K562 (cell line): Measurements from ENCODE around the gene TPCN1.
A peak's percentile ranks its signal among the peaks of the same experiment; 100 is the strongest.

Experiments used
- CBX1 ChIP-seq: sonication (generic); IDR thresholded peaks from 2 replicates; pipeline ENCODE4 v1.6.1; 2016; ENCODE audit warnings: antibody characterized with exemption, low read depth, mild to moderate bottlenecking
- CHD4 ChIP-seq: fragments of 200-600 bp; sonication (generic); IDR thresholded peaks from 3 replicates; pipeline ENCODE4 v1.6.1; 2012; ENCODE audit warnings: low read depth, mild to moderate bottlenecking, mixed read lengths, low read length, inconsistent platforms; ENCODE audit not compliant: insufficient read depth, insufficient replicate concordance, poor library complexity, severe bottlenecking
- CTCF ChIP-seq, 3 experiments: IDR thresholded peaks in 2 of 3; conservative IDR thresholded peaks in 1 of 3; 2 replicates each; pipeline ENCODE4 v1.5.1; 2011 to 2012; ENCODE audit warnings: low read length in 3 of 3, mild to moderate bottlenecking in 3 of 3, control low read depth in 2 of 3, improper control_type of control experiment in 1 of 3, inconsistent platforms in 1 of 3, low read depth in 1 of 3, mixed read lengths in 1 of 3, moderate library complexity in 1 of 3; ENCODE audit not compliant: insufficient read depth in 2 of 3
- E4F1 ChIP-seq: fragments of 250-450 bp; sonication (Bioruptor Pico); IDR thresholded peaks from 2 replicates; pipeline ENCODE4 v1.5.0; 2021; ENCODE audit warnings: mild to moderate bottlenecking, borderline replicate concordance
- EP300 ChIP-seq: IDR thresholded peaks from 2 replicates; pipeline ENCODE4 v1.6.1; 2012; ENCODE audit warnings: low read length, improper control_type of control experiment
- PRDM10 ChIP-seq: fragments of 450-650 bp; IDR thresholded peaks from 2 replicates; pipeline ENCODE4 v1.6.1; 2018; ENCODE audit not compliant: partially characterized antibody
- RBBP5 ChIP-seq: fragments of 200-600 bp; sonication (generic); IDR thresholded peaks from 2 replicates; pipeline ENCODE4 v1.6.1; 2012; ENCODE audit warnings: borderline replicate concordance, mild to moderate bottlenecking, low read length, control low read depth, inconsistent platforms; ENCODE audit not compliant: insufficient read depth, poor library complexity, severe bottlenecking
- THRAP3 ChIP-seq: fragments of 450-650 bp; IDR thresholded peaks from 2 replicates; pipeline ENCODE4 v1.6.1; 2016; ENCODE audit warnings: mild to moderate bottlenecking, inconsistent platforms, borderline replicate concordance
- ZBTB34 ChIP-seq: fragments of 250-450 bp; sonication (Bioruptor Pico); IDR thresholded peaks from 2 replicates; pipeline ENCODE4 v1.8.0; 2021; ENCODE audit warnings: mild to moderate bottlenecking, moderate library complexity

GRCh38 chr12:113330505-113330904 is 109.2 kb downstream of the TPCN1 start:
- no peak for TF ChIP-seq PRDM10
- 0 out of 2 replicates have a peak, but pooled peaks have one; percentile 20 for TF ChIP-seq CBX1
- TF ChIP-seq EP300: no peak
- TF ChIP-seq ZBTB34 (CRISPR knock-in tag): no peak
- TF ChIP-seq CHD4: no peak
- no peak for TF ChIP-seq E4F1 (CRISPR knock-in tag)
- no peak for TF ChIP-seq THRAP3
- TF ChIP-seq CTCF (IDR thresholded peaks at IDR 0.05 in 2 of 3, conservative IDR thresholded peaks at IDR 0.05 in 1 of 3; ENCODE audit: insufficient read depth in 2 of 3, low read depth in 1 of 3, low read length in 3 of 3): no peak
- TF ChIP-seq RBBP5: no peak
